Psoas muscle (tissue), 8 donors: ENCODE results near the gene NDFIP1. TPM values are rescaled to one million over a fixed set of nuclear protein-coding genes. Genes with fewer than 3 reads are reported as not detected.

Experiments used
- ATAC-seq, 4 donors: fragments of 200-7000 bp; cut with Tn5 transposase; one replicate each; pipeline ENCODE4 v1.9.1; 2020; ENCODE audit warnings: moderate library complexity in 3 of 4, mild to moderate bottlenecking in 2 of 4
- DNase-seq, 2 donors: peaks; one replicate each; pipeline ENCODE4 v3.0.0-alpha.2; 2020
- H3K27ac ChIP-seq: fragments of 200-600 bp; one replicate; pipeline ENCODE4 v1.8.0; 2022
- H3K27me3 ChIP-seq, 3 donors: fragments of 200-600 bp in 1 of 3; one replicate each; pipeline versions ENCODE4 v1.6.1 to v1.8.0; 2013 to 2022; ENCODE audit warnings: low read length in 2 of 3, mild to moderate bottlenecking in 2 of 3, moderate library complexity in 1 of 3; ENCODE audit not compliant: insufficient read depth in 3 of 3
- H3K36me3 ChIP-seq, 2 donors: fragments of 200-600 bp in 1 of 2; one replicate each; pipeline versions ENCODE4 v1.6.1 to v1.8.0; 2013 to 2022; ENCODE audit warnings: low read depth in 1 of 2, mild to moderate bottlenecking in 1 of 2, moderate library complexity in 1 of 2; ENCODE audit not compliant: insufficient read depth in 1 of 2
- H3K4me1 ChIP-seq: fragments of 200-600 bp; one replicate; pipeline ENCODE4 v1.8.0; 2022
- H3K4me3 ChIP-seq: fragments of 200-600 bp; one replicate; pipeline ENCODE4 v1.8.0; 2022; ENCODE audit warnings: mild to moderate bottlenecking
- H3K9me3 ChIP-seq: fragments of 200-600 bp; one replicate; pipeline ENCODE4 v1.8.0; 2022
- WGBS, 3 donors: extraction: QIAGEN DNeasy Blood & Tissue Kit; methylation state at CpG; one replicate each; pipeline versions ENCODE4 v1.1.6 to v1.1.7; 2013; 5-methylcytosine and 5-hydroxymethylcytosine counted together
- intact Hi-C, 2 donors: fragments of 100-400 bp; cut with DNase I; formaldehyde crosslinking; loops; one replicate each; pipeline versions ENCODE4 v1.11.0 to v1.14.2; 2022
- polyA plus RNA-seq, 3 donors: library from polyadenylated mRNA; stranded (reverse); fragments of 200-250 nt; gene quantifications; one replicate each; pipeline ENCODE4 v1.2.3, GENCODE V29; 2013
- total RNA-seq, 4 donors: library from RNA; stranded (reverse); fragmentation: NEBNext Ultra II Directional in 2 of 4; extraction: Animal tissue kit (Norgen Biotek cat#: 25700) in 2 of 4; gene quantifications; one replicate each; pipeline versions ENCODE4 v1.2.1 to v1.2.4, GENCODE V29; 2021 to 2023
- TF ChIP-seq, protein P1 (sequence below): fragments of 200-600 bp; IDR thresholded peaks from one replicate; pipeline ENCODE4 v1.8.0; 2022; ENCODE audit warnings: antibody characterized with exemption
- donor health status: healthy with polysubstance abuse.
- donor health status: DM: no; HTN: no; CAD: no; lungs with moderate emphysema.
- donor health status: Bipolar disorder and iron deficiency.
- donor health status: healthy.
- donor health status: DM: yes; HTN: yes; CAD: no.
- donor health status: DM: no; HTN: no; CAD: no.
- donor health status: DM: no; HTN: no; CAD: no.
- donor health status: DM: yes; HTN: yes; CAD: no.

NDFIP1 gene
- total and polyA plus RNA-seq, 7 donors, result 22.9 to 34.2 (median 31.6) TPM

DNA sequence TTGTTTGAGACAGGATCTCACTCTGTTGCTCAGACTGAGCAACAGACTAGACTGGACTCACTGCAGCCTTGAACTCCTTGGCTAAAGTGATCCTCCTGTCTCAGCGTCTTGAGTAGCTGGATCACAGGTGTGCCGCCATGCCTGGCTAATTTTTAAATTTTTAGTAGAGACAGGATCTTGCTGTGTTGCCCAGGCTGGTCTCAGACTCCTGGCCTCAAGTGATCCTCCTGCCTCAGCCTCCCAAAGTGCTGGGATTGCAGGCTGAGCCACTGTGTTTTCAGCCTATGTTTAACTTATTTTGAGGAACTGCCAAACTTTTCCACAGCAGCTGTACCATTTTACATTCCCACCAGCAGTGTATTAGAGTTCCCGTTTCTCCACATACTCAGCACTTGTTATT, 16.8 kb downstream of the NDFIP1 start:
- TF ChIP-seq, protein P1, sequence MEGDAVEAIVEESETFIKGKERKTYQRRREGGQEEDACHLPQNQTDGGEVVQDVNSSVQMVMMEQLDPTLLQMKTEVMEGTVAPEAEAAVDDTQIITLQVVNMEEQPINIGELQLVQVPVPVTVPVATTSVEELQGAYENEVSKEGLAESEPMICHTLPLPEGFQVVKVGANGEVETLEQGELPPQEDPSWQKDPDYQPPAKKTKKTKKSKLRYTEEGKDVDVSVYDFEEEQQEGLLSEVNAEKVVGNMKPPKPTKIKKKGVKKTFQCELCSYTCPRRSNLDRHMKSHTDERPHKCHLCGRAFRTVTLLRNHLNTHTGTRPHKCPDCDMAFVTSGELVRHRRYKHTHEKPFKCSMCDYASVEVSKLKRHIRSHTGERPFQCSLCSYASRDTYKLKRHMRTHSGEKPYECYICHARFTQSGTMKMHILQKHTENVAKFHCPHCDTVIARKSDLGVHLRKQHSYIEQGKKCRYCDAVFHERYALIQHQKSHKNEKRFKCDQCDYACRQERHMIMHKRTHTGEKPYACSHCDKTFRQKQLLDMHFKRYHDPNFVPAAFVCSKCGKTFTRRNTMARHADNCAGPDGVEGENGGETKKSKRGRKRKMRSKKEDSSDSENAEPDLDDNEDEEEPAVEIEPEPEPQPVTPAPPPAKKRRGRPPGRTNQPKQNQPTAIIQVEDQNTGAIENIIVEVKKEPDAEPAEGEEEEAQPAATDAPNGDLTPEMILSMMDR, result no peak

DNA sequence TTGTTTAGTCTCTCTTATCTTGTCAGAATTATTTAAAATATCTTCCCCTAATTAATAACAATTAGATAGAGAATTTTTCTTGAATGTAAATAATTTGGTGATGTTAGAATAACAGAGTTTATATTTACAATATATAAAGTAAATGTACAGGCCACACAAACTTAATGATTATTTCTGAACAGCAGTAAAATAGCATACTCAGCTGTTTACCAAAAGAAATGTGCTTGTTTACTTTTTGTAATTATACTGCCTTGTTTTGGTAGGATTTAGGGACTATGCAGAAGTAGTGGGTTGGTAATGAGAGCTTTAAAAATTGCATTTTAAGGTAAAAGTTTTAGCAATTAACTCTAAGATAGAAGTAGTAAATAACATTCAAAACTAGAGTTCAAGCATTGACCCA, 17.4 kb downstream of the NDFIP1 start:
- peaks cover 0 to 5% of the 10 kb centered on the region in 2 donors for H3K36me3 ChIP-seq
- H3K27me3 ChIP-seq, result no peaks in the 10 kb centered on the region
- TF ChIP-seq, protein P1, result no peak
- intact Hi-C loops, result no loop called here
- no peak overlapping the region for H3K4me3 ChIP-seq
- ATAC-seq (no peak), DNase-seq (no peak)
- H3K9me3 ChIP-seq, result no peaks in the 10 kb centered on the region
- no peak overlapping the region for H3K27ac ChIP-seq
- peaks cover 23% of the 10 kb centered on the region for H3K4me1 ChIP-seq

More for the DNA sequence above, 16.8 kb downstream of the NDFIP1 start:
- 80 to 94% (median 86%) methylated on average over 3 of the region's 3 CpGs for WGBS, 3 donors
- H3K4me3 ChIP-seq, result no peak overlapping the region
- H3K27me3 ChIP-seq, result no peaks in the 10 kb centered on the region
- peaks cover 28% of the 10 kb centered on the region for H3K4me1 ChIP-seq
- H3K27ac ChIP-seq, result no peak overlapping the region
- H3K36me3 ChIP-seq, result peaks cover 0 to 5% of the 10 kb centered on the region in 2 donors
- ATAC-seq (no peak), DNase-seq (no peak)
- intact Hi-C loops, result no loop called here
- no peaks in the 10 kb centered on the region for H3K9me3 ChIP-seq

DNA sequence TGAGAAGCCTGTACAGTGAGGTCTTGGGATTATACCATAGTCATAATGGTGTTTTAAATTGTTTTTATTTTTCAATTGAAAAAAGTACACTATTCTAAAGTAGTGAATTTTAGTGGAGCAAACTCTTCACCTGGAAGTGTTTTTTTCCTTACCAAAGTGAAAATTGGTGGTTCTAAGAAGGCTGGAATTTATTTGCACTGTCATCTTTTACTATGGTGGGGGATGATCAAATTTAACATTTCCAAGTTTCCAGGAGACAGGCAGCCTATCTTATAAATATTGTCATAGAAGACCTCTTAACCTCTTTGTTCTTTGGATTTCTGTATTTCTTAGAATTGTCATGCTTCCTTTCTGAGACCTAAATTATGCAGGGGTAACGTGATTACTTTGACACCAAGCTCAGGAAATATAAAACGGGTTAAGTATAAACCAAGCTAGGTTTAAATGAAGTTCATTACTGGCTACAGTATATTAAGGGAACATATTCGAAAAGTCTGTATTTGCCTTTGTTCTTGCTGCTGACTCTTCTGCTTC, 20.2 kb downstream of the NDFIP1 start:
- DNase-seq, result no peak
- WGBS, 3 donors, result 32 to 60% (median 43%) methylated on average over 3 of the region's 3 CpGs

DNA sequence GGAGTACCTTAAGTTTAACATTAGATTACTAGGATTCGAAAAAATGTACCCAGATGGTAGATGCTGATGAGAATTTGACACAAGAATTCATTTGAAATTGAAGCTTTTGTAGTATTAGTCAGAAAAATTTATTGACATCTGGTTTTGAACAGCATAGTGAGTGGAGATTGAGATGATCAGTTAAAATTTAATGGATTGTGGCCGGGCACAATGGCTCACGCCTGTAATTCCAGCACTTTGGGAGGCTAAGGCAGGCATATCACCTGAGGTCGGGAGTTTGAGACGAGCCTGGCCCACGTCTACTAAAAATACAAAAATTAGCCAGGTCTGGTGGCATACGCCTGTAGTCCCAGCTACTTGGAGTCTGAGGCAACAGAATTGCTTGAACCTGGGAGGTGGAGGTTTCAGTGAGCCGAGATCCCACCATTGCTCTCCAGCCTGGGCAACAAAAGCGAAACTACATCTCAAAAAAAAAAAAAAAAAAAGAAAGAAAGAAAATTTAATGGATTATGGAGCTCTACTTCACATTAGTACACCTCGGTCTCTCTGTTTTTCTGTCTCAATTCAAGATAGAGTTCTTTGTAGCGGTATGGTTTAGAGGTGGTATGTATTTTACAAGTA, 21.0 kb downstream of the NDFIP1 start:
- TF ChIP-seq, protein P1, result no peak
- no peak for DNase-seq
- H3K9me3 ChIP-seq, result no peaks in the 10 kb centered on the region
- ATAC-seq, result no peak
- peaks cover 3 to 34% of the 10 kb centered on the region in 2 donors for H3K36me3 ChIP-seq
- H3K4me1 ChIP-seq, result peaks cover 19% of the 10 kb centered on the region
- no peaks in the 10 kb centered on the region for H3K27me3 ChIP-seq
- H3K27ac ChIP-seq, result no peak overlapping the region
- intact Hi-C loops, result no loop called here
- WGBS, 3 donors, result 82 to 85% (median 84%) methylated on average over 11 of the region's 11 CpGs
- H3K4me3 ChIP-seq, result no peak overlapping the region

More for the DNA sequence above, 20.2 kb downstream of the NDFIP1 start:
- Histone ChIP-seq H3K4me3 (no peak overlapping the region), H3K4me1 (peaks cover 19% of the 10 kb centered on the region), H3K9me3 (no peaks in the 10 kb centered on the region), H3K27me3 (no peaks in the 10 kb centered on the region), H3K36me3 (peaks cover 3 to 26% of the 10 kb centered on the region in 2 donors), H3K27ac (no peak overlapping the region)
- intact Hi-C loops, result no loop called here
- TF ChIP-seq, protein P1, result no peak
- no peak for ATAC-seq

DNA sequence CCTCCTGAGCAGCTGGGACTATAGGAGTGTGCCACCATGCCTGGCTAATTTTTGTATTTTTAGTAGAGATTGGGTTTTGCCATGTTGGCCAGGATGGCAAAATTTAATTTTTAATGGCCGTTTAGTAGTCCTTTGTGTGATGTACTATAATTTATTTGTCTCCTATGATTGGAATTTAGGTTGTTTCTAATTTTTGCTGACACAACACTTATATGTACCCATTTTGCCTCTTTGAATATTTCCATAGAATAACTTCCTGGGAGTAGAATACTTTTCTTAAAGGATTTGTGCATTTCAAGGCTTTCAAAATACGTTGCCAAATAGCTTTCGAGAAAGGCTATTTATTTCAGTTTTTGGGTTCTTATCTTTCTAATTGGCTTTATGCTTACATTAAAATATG, 22.8 kb downstream of the NDFIP1 start:
- WGBS, 3 donors, result 87 to 94% (median 88%) methylated on average over 3 of the region's 3 CpGs
- no peak for ATAC-seq
- TF ChIP-seq, protein P1, result no peak
- H3K4me1 ChIP-seq, result peaks cover 15% of the 10 kb centered on the region
- H3K27me3 ChIP-seq, result no peaks in the 10 kb centered on the region
- no peak for DNase-seq
- H3K4me3 ChIP-seq, result no peak overlapping the region
- peaks cover 3 to 50% of the 10 kb centered on the region in 2 donors for H3K36me3 ChIP-seq
- no peak overlapping the region for H3K27ac ChIP-seq
- no peaks in the 10 kb centered on the region for H3K9me3 ChIP-seq
- intact Hi-C loops, result no loop called here
